ENCODE results near the gene MAGI2.

MAGI2 gene

GRCh38 chr7:79453558-79454360 is at the start of gene MAGI2:
Gene MAGI2 (minus strand): TSS chr7:79453667. CDS start chr7:79453320, 347 bp downstream.
- DNase-seq = peak; percentile 5

- DNase-seq = no peak
Measured at GRCh38 chr7:79502151-79502550, 48.7 kb upstream of the MAGI2 start.

DNA sequence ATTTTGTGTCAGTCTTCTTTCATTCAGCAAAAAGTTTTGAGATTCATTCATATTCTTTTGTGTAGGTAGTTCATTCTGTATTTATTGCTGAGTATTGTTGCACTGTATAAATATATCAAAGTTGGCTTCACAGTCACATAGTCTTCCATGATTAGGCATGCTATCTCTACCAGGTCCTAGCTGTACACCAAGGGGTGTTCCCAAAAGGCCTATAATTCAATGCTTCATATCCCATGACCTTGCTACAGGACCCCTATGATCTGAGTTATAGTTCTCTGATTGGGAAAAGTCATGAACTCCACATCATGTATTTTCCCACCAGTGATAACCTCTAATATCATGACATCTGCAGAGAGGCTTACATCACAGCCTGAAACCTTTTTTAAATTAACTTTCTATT is 47.3 kb upstream of the MAGI2 start:
- no peak for DNase-seq

DNA sequence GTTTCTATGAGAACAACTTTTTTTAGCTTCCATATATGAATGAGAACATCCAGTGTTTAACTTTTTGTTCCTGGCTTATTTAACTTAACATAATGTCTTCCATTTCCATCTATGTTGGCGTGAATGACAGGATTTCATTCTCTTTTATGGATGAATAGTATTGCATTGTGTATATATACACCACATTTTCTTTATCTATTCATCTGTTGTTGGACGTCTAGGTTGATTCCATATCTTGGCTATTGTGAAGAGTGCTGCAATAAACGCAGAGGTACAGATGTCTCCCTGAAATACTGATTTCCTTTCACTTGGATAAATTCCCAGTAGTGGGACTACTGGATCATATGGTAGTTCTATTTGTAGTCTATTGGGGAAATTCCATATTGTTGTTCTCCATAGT is 44.3 kb upstream of the MAGI2 start:
- no peak for DNase-seq

GRCh38 chr7:79495544-79496272 is 42.2 kb upstream of the MAGI2 start:
- DNase-seq = no peak

DNA sequence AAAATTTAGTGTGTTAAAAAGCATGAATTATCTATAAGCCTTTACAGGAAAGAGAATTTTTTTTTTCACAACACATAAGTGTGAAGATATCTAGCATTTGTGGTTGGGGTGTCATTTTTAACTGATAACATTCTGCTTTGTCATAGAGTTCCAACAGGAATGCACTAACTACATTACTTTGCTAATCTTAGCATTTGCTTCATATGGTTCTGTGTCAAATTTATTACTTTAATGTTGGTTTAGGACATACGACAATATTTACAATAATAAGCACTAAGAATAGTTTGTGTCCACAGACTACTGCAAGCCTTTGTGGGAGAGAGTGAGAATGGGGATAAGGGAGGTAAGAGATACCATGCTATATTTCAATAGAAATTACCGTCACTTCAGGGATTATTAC is 40.6 kb upstream of the MAGI2 start:
- no peak for DNase-seq

GRCh38 chr7:79489371-79489770 is 35.9 kb upstream of the MAGI2 start:
- no peak for DNase-seq

DNA sequence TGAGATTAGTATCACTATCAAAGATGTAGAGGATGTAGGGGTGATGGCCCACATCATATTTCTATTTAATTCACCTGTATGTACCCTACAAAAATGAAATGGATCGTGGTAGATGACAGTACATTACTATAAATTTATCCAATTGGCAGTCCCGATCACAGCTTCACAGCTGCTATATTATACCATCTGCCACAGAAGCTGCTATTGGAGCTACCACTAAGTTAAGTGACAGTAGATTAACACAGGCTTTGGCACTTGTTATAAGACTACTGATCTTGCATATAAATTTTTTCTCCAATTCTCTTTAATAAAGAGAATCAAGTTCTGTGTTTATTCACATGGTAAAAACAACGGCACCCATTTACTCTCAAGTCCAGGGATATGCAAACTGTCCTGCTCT is 24.9 kb upstream of the MAGI2 start:
- DNase-seq = no peak

- no peak for DNase-seq
Measured at GRCh38 chr7:79475455-79475854, 22.0 kb upstream of the MAGI2 start.

GRCh38 chr7:79471699-79472098 is 18.2 kb upstream of the MAGI2 start:
- DNase-seq = no peak

- no peak for DNase-seq
Measured at GRCh38 chr7:79471283-79471682, 17.8 kb upstream of the MAGI2 start.

- DNase-seq = no peak
Measured at GRCh38 chr7:79465551-79465950, 12.1 kb upstream of the MAGI2 start.

DNA sequence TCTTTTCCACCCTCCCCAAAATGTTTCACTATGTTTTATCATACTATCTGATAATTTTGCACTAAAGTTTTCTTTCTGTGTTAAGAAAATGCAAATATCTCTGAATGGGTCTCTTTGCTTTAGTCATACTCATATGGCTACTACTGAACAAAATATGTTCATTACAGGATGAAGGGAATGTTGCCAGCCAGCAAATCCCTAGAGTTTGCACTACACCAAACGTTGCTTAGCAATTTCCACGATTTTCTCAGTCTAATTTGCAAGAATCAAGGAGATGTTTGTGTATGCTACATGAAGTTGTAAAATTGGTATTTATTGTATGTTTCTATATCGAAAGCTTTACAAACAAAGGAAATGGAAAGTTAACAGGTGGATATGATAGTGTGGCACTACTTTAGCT is 10.6 kb upstream of the MAGI2 start:
- DNase-seq = no peak

DNA sequence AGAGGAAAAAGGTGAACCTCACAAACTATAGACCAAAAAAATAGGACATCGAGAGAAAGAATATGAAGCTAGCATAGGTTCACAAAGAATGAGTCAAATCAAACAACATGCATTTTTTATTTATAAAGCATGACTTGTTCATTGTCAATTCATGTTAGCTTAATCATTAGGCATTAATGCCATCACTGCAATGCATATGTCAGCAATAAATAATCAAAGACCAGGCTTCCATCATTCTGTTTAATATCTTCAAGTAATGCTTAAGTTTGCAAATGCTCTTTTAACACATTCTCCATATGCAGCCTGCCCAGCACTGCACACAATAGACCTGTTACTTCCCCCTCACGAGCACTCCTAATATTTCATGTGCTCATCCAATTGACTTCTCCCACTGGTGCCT is 8.9 kb upstream of the MAGI2 start:
- no peak for DNase-seq

DNA sequence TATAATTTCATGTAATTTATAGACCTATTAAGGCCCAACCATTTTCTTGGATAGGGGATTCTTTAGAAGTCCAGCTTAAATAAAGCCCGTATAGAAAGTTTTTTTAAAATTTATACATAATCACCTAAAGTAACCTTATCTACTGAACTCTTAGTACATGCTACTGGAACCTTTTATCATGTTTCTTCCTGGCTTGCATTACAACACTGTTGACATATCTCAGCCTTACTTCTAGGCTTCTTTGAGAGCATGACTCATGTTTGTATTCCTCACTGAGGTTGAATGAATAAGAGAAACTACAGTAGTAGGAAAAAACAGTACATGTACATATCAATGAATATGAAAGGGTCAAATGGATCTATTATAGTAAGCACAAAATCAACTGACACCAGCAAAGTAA is 8.2 kb upstream of the MAGI2 start:
- no peak for DNase-seq

DNA sequence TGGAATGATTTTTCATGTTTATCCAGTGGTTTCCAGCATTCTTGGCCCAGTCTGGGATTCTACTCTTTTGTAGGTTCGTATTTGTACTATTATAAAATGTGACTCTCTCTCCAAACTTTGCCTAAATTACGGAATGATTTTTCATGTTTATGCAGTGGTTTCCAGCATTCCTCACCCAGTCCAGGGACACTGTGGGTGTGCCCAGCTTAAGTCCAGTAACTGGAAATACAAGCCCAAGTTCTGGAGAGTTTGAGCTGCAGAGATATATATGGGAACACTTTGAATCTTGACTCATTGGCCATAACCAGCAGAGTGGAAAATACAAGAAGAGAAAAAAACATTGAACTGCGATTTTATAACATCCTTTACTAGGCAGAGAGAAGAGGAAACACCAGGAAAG is 5.9 kb upstream of the MAGI2 start:
- DNase-seq = no peak

GRCh38 chr7:79458796-79459195 is 5.3 kb upstream of the MAGI2 start:
- no peak for DNase-seq

- DNase-seq = no peak
Measured at GRCh38 chr7:79455173-79455790, 1.8 kb upstream of the MAGI2 start.

DNA sequence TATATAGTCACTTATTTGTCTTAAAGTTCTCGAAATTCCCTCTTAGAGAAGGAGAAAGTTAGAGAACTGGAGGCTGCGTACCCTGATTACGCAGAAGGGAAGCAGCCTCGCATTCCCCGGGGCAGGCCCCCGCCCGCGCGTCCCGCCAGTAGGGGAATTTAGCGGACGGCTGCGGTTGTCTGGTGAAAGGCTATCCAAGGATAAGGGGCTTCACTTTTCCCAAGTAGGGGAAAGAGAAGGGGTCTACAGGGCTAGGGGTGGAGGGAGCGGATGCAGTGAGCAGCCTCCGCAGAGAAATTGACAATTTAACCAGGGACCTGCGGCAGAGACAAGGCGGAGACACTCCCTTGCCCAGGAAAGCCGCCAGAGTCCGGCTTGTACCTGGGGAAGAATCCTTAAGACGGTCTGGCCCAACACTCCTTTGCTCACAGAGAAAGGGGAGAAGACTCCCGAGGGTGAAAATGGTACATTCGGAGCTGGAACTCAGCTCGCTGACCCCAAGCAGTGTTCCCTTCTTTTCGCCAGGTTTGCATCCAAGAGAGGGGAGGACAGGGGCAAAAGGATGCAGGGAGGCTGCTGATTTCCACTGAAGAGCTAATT is 994 bp upstream of the MAGI2 start:
- no peak for DNase-seq

DNA sequence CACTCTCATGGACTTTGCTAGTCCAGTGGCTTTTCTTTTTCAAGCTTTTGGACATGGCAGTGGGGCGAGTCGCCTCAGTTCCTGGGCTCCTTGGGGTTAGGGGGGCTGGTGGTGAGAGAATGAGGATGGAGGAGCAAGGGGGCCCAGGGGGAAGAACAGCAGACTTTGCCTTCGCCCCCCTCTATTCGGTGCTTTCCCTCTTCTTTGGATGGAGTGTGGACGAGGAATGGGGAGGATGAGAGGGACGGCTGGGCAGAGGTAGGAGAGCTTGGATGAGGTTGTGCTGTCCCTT is 255 bp downstream of the MAGI2 start:
- no peak for DNase-seq

DNA sequence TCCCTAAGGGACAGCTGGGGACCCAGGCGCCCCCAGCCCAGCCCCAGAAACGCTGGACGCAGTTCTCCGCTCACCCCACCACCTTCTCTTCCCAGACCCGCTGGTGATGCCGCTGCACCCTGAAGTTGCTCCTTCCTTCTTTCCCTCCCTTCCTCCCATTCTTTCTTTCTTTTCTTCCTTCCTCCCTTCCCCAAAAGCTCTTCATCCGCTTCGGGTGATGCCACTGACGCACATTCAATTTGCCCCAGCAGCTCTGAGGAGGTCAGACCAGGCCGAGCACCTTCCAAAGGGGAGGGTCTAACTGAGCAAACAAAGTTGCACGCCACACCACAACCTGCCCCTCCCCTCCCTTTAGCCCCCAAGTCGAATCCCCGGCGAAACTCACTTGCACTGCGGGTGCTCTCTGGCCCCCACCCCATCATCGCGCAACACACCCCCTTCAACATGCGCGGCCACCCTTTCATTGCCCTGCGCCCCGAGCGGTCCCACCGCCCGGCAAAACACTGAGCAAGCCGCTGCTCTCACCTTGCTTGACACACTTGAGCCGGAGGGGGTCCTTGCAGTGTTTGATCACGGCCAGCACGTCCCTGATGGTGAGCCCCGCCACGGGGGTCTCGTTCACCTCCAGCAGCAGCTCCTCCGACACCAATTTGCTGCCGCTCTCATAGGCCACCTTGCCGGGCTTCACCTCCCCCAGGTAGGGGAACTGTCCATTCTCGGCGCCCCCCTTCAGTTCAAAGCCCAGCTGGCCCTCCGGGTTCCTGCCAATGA is 787 bp downstream of the MAGI2 start:
- no peak for DNase-seq

DNA sequence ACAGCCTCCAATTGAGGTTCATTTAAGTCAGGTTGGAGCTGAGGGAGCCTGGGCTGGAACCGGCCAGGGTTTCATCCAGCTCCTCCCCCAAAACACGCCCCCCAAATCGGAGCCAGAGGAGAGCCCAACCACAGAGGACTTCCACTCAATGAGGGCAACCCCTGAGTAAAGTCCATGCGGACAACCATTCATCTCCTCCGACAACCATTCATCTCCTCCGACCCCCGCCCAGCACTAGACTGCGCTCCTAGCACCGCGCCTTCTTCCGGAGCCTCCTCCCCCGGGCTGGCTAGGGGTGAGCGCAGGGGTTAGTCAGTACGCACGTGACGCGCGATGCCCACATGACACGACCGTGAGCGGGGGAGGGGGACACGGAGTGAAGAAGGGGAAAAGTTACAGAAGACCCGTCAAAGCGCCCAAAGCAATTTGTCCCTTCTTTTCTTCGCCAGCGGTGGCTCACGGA is 1.4 kb downstream of the MAGI2 start:
- DNase-seq = peak; percentile 5

GRCh38 chr7:79451580-79451979 is 1.9 kb downstream of the MAGI2 start:
- DNase-seq = no peak

All from CD4-positive, alpha-beta T cell treated with Interleukin-17A for 4 hours (primary cell).